Measurements from ENCODE around the gene CCDC9B. TPM values are rescaled to one million over a fixed set of nuclear protein-coding genes. Genes with fewer than 3 reads are reported as not detected.
A peak's percentile ranks its signal among the peaks of the same experiment; 100 is the strongest.

Gene CCDC9B
- total RNA-seq, 4 donors from 2014 or later: 2.4 to 43.8 (median 6.6) TPM

- TF ChIP-seq CTCF (IDR thresholded peaks at IDR 0.05) (peak; percentile 58 to 64 (median 62)), POLR2A (IDR thresholded peaks at IDR 0.05) (no peak)
- H3K36me3 ChIP-seq: no peaks in the 10 kb centered on the region
- H3K9me3 ChIP-seq: no peaks in the 10 kb centered on the region
- intact Hi-C loops (cut with DNase I; ENCODE audit: low total_unique reads): loop anchor here (10.0 kb wide), 1 partner anchor 60 kb away; the partner anchor contains the start of gene ANKRD63
- H3K4me3 ChIP-seq: no peak overlapping the region
- no peak overlapping the region for H3K27ac ChIP-seq
- no peaks in the 10 kb centered on the region for H3K27me3 ChIP-seq
- H3K4me1 ChIP-seq: peaks cover 0 to 3% of the 10 kb centered on the region in 2 donors
- DNase-seq: peak; percentile 56
These were observed 3.9 kb upstream of the CCDC9B start for GRCh38 chr15:40344631-40345120.

- intact Hi-C loops (cut with DNase I; ENCODE audit: low total_unique reads): loop anchor here (10.0 kb wide), 1 partner anchor 59 kb away; the partner anchor contains the start of gene ANKRD63
- Histone ChIP-seq H3K9me3 (no peaks in the 10 kb centered on the region), H3K27ac (peak overlapping the region in 1 of 2 donors; percentile 48), H3K4me1 (peaks cover 2 to 3% of the 10 kb centered on the region in 2 donors), H3K36me3 (no peaks in the 10 kb centered on the region), H3K27me3 (no peaks in the 10 kb centered on the region), H3K4me3 (no peak overlapping the region)
- TF ChIP-seq POLR2A (IDR thresholded peaks at IDR 0.05) (no peak), CTCF (IDR thresholded peaks at IDR 0.05) (no peak)
- no peak for DNase-seq
These were observed 3.5 kb upstream of the CCDC9B start for GRCh38 chr15:40344217-40344616.

DNA sequence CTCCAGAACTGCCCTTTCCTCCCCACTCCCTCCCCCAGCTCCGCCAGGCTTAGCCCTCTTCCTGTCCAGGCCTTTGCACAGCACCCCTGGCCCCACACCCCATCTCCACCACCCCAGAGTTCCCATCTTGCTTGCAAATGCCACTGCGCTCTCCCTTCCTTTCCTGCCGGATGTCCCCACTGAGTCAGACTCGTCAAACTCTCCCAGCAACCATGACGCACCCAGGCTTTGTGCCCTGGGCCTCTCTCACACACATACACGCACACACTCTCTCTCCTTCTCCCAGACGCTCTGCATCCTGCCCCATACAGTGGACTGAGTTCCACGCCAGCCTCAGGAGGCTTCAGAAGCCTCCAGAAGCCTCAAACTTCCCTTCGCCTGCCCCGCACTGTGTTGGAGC, 2.8 kb upstream of the CCDC9B start:
- Histone ChIP-seq H3K27ac (peak overlapping the region; percentile 5 to 48), H3K9me3 (no peaks in the 10 kb centered on the region), H3K27me3 (no peaks in the 10 kb centered on the region), H3K4me3 (no peak overlapping the region), H3K36me3 (no peaks in the 10 kb centered on the region), H3K4me1 (peaks cover 3 to 9% of the 10 kb centered on the region in 2 donors)
- intact Hi-C loops (cut with DNase I; ENCODE audit: low total_unique reads): loop anchor here (10.0 kb wide), 1 partner anchor 59 kb away; the partner anchor contains the start of gene ANKRD63
- TF ChIP-seq CTCF (IDR thresholded peaks at IDR 0.05) (no peak), POLR2A (IDR thresholded peaks at IDR 0.05) (no peak)
- no peak for DNase-seq

- no peaks in the 10 kb centered on the region for H3K27me3 ChIP-seq
- no peak for DNase-seq
- peak overlapping the region; percentile 5 to 48 for H3K27ac ChIP-seq
- H3K4me3 ChIP-seq: no peak overlapping the region
- H3K36me3 ChIP-seq: no peaks in the 10 kb centered on the region
- intact Hi-C loops (cut with DNase I; ENCODE audit: low total_unique reads): loop anchor here (10.0 kb wide), 1 partner anchor 58 kb away; the partner anchor contains the start of gene ANKRD63
- no peaks in the 10 kb centered on the region for H3K9me3 ChIP-seq
- H3K4me1 ChIP-seq: peaks cover 7 to 16% of the 10 kb centered on the region in 2 donors
- TF ChIP-seq POLR2A (IDR thresholded peaks at IDR 0.05) (no peak), CTCF (IDR thresholded peaks at IDR 0.05) (no peak)
These were observed 1.9 kb upstream of the CCDC9B start for GRCh38 chr15:40342416-40343320.

All from uterus (tissue), 4 donors.